ENCODE results near the gene PCARE. TPM values are rescaled to one million over a fixed set of nuclear protein-coding genes. Genes with fewer than 3 reads are reported as not detected.

PCARE gene
- total and polyA plus RNA-seq, 2 experiments from 2014 or later, result not detected

DNA sequence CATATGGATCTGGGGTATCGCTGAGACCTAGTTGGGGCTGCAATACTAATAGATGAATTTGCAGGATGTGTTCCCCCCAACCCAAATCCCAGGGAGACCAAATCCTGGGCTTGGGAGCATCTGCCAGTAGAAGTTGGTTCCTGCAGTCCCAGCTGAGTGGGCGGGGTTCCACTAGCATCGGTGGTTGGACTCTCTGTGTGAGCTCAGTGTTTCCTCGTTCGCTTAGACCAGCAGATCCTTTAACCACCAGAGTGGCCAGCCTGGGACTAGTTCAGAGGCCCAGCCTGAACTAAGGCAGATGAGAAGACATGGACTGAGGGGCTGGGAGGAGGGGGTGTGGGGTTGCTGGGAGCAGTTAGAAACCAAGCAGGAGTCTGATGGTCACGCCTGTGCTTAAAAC, 40.7 kb downstream of the PCARE start:
- peaks cover 14% of the 10 kb centered on the region; the same call in 1 of the 2 replicates for H3K9me2 ChIP-seq (ENCODE audit: insufficient read depth)
- no peak overlapping the region for H3K4me2 ChIP-seq
- ATAC-seq (no peak), DNase-seq (ENCODE audit: low spot score) (no peak)
- H4K20me1 ChIP-seq (replicated peaks; ENCODE audit: insufficient read depth), result no peaks in the 10 kb centered on the region
- H3K79me2 ChIP-seq (replicated peaks; ENCODE audit: insufficient read depth), result no peaks in the 10 kb centered on the region
- H3K27ac ChIP-seq (ENCODE audit: low read depth), result no peak overlapping the region
- H3K27me3 ChIP-seq (ENCODE audit: insufficient read depth), result no peaks in the 10 kb centered on the region
- H3K36me3 Mint-ChIP-seq (ENCODE audit: low read depth), result peaks cover 4% of the 10 kb centered on the region; the same call in 1 of the 3 replicates
- peaks cover 10% of the 10 kb centered on the region for H3K4me1 Mint-ChIP-seq
- H3K4me3 Mint-ChIP-seq, result no peak overlapping the region
- H3K4me3 ChIP-seq, result no peak overlapping the region
- H3K36me3 ChIP-seq (ENCODE audit: insufficient read depth), result no peaks in the 10 kb centered on the region
- no peak for TF ChIP-seq POLR2AphosphoS5 (IDR thresholded peaks at IDR 0.05; ENCODE audit: low read depth)
- TF ChIP-seq NANOG (IDR thresholded peaks at IDR 0.05; ENCODE audit: borderline replicate concordance), result no peak
- no peak for TF ChIP-seq REST (IDR thresholded peaks at IDR 0.05; ENCODE audit: unreplicated experiment)
- TF ChIP-seq CTCF (conservative IDR thresholded peaks at IDR 0.05; ENCODE audit: low read depth in 2 of 2), result no peak
- no peak for TF ChIP-seq CREB1 (CRISPR knock-in tag; IDR thresholded peaks at IDR 0.05; ENCODE audit: low read depth)
- TF ChIP-seq ZNF462 (CRISPR knock-in tag; IDR thresholded peaks at IDR 0.05), result no peak
- no peak for TF ChIP-seq EZH2 (IDR thresholded peaks at IDR 0.05; ENCODE audit: low read depth, unreplicated experiment)
- no peak for TF ChIP-seq JUNB (IDR thresholded peaks at IDR 0.05; ENCODE audit: unreplicated experiment)
- TF ChIP-seq STAT1 (IDR thresholded peaks at IDR 0.05; ENCODE audit: unreplicated experiment), result no peak
- TF ChIP-seq EZH2phosphoT487 (IDR thresholded peaks at IDR 0.05; ENCODE audit: unreplicated experiment), result no peak
- TF ChIP-seq ETS1 (IDR thresholded peaks at IDR 0.05), result no peak
- TF ChIP-seq ZNF114 (CRISPR knock-in tag; IDR thresholded peaks at IDR 0.05), result no peak
- TF ChIP-seq ZNF331 (CRISPR knock-in tag; IDR thresholded peaks at IDR 0.05; ENCODE audit: low read depth), result no peak
- H3K4me1 ChIP-seq (ENCODE audit: insufficient read depth), result 0 out of 2 replicates have a peak, but pooled peaks cover 8% of the 10 kb centered on the region
- H3K27me3 Mint-ChIP-seq (ENCODE audit: insufficient read depth, low read depth, poor library complexity), result peaks cover 12% of the 10 kb centered on the region
- 0 out of 3 replicates have a peak, but pooled peaks cover 3% of the 10 kb centered on the region for H3K9me3 Mint-ChIP-seq
- H3F3A ChIP-seq (replicated peaks; ENCODE audit: low read depth), result no peaks in the 10 kb centered on the region
- no peak overlapping the region; the same call in 1 of the 2 replicates for H3K27ac Mint-ChIP-seq
- H2AFZ ChIP-seq, result no peak overlapping the region
